ENCODE measurements around the gene PTH1R. TPM values are rescaled to one million over a fixed set of nuclear protein-coding genes. Genes with fewer than 3 reads are reported as not detected.

Gene PTH1R
- polyA plus RNA-seq, 3 donors, result not detected

DNA sequence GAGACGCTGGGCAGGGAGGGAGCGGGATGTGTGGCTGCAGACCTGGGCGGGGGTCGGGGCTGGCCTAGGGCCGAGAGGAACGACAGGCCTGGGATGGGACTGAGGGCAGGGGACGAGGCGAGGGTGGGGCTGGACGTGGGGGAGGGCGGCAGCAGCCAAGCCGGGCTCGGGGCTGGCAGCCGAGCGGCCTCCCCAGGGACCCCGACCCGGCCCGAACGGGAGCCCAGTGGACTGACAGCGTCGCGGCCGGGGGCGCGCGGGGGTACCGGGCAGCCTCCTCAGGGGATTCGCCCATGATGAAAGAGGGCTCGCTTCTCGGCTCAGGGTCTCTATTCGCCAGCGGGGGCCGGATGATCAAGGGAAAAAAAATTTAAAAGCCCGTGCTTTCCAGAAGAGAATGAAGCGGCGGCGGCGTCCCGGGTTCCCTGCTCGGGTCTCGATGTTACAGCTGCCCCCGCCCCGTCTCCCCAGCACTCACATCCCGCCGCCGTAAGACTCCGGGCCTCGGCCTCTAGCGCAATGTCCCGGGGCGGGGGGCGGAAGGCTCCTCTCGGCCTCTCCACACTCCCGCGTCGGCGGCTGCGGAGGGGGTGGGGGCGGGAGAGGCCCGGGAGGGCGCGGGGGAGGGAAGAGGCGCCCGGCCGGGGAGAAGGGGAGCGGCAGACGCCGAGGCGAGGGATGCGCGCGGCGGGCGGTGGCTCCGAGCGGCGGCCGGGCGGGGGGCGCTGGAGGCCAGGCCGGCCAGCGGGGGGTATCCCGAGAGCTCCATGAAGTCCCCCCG, 4.3 kb downstream of the PTH1R start:
- Histone ChIP-seq H3K4me3 (replicated peaks in 1 of 3; ENCODE audit: low read depth in 2 of 3, low read length in 3 of 3) (peak overlapping the region in 1 of 3 experiments; percentile 75), H3K27ac (ENCODE audit: low read depth in 1 of 2, low read length in 2 of 2) (no peak overlapping the region), H3K36me3 (replicated peaks in 1 of 2; ENCODE audit: control insufficient read depth in 1 of 2, insufficient read depth in 2 of 2, low read length in 2 of 2) (no peaks in the 10 kb centered on the region), H3K79me2 (ENCODE audit: insufficient read depth, low read length) (no peaks in the 10 kb centered on the region), H3K4me2 (replicated peaks; ENCODE audit: extremely low read depth, low read length, poor library complexity, severe bottlenecking) (peak overlapping the region; percentile 85), H3K27me3 (ENCODE audit: control insufficient read depth in 2 of 2, insufficient read depth in 2 of 2, low read length in 2 of 2) (peaks cover 28 to 60% of the 10 kb centered on the region in 2 donors), H4K20me1 (ENCODE audit: insufficient read depth, low read length) (no peaks in the 10 kb centered on the region), H2AFZ (ENCODE audit: insufficient read depth, low read depth, low read length, poor library complexity, severe bottlenecking) (peak overlapping the region; percentile 63), H3K4me1 (ENCODE audit: control insufficient read depth in 1 of 2, insufficient read depth in 2 of 2, low read length in 2 of 2) (peaks cover 12 to 19% of the 10 kb centered on the region in 2 donors), H3K9ac (ENCODE audit: insufficient read depth, low read length, poor library complexity, severe bottlenecking) (peak overlapping the region; percentile 54), H3K9me3 (replicated peaks in 1 of 2; ENCODE audit: control insufficient read depth in 1 of 2, insufficient read depth in 1 of 2, low read length in 2 of 2) (peaks cover 0 to 8% of the 10 kb centered on the region in 2 donors)
- no peak for DNase-seq
- peaks cover 0 to 13% of the 10 kb centered on the region in 2 donors for H3K36me3 Mint-ChIP-seq
- H3K27me3 Mint-ChIP-seq (ENCODE audit: low read depth in 3 of 3), result peaks cover 57 to 74% (median 60%) of the 10 kb centered on the region in 3 donors
- TF ChIP-seq, protein P1, sequence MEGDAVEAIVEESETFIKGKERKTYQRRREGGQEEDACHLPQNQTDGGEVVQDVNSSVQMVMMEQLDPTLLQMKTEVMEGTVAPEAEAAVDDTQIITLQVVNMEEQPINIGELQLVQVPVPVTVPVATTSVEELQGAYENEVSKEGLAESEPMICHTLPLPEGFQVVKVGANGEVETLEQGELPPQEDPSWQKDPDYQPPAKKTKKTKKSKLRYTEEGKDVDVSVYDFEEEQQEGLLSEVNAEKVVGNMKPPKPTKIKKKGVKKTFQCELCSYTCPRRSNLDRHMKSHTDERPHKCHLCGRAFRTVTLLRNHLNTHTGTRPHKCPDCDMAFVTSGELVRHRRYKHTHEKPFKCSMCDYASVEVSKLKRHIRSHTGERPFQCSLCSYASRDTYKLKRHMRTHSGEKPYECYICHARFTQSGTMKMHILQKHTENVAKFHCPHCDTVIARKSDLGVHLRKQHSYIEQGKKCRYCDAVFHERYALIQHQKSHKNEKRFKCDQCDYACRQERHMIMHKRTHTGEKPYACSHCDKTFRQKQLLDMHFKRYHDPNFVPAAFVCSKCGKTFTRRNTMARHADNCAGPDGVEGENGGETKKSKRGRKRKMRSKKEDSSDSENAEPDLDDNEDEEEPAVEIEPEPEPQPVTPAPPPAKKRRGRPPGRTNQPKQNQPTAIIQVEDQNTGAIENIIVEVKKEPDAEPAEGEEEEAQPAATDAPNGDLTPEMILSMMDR (IDR thresholded peaks at IDR 0.05), result no peak
- WGBS (ENCODE audit: insufficient coverage), result 2% methylated on average over 64 of the region's 83 CpGs
- H3K9me3 Mint-ChIP-seq, result peaks cover 0 to 14% (median 6%) of the 10 kb centered on the region in 7 donors
- H3K27ac Mint-ChIP-seq, result no peak overlapping the region
- intact Hi-C loops (cut with micrococcal nuclease), result no loop called here
- H3K4me1 Mint-ChIP-seq, result peaks cover 12% of the 10 kb centered on the region
- H3K4me3 Mint-ChIP-seq, result peak overlapping the region; percentile 69 to 80

DNA sequence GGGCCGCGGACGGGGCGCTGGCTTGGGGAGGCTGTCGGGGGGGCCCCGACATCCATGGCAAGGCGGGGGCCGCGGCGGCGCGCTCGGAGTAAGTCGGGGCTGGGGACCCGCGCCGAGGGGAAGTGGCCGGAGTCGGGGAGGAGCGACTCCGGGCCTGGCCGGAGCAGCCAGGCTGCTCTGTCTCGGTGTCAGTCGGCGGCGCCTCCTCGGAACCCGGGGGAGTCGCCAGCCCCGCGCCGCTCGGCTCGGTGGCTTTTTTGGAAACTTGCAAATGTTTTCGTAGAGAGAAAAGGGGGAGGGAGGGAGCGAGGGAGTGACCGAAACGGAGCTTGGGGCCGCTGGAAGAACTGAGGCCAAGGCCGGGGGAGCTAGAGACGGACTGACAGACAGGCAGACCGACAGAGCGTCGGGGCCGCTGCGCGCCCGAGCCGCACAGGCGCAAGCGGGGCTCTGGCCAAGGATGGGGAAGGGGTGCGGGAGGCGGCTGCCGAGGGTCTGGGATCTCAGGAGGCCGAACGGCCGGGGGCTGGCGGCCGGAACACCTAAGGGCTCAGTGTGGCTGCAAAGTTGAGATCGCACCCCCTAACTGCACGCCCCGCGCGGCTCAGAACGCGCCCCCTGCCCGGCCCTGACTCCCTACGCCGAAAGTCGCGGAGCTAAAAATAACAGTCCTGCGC, 5.0 kb downstream of the PTH1R start:
- Histone ChIP-seq H3K79me2 (ENCODE audit: insufficient read depth, low read length) (no peaks in the 10 kb centered on the region), H3K27ac (ENCODE audit: low read depth in 1 of 2, low read length in 2 of 2) (no peak overlapping the region), H3K4me2 (replicated peaks; ENCODE audit: extremely low read depth, low read length, poor library complexity, severe bottlenecking) (peak overlapping the region; percentile 85), H3K9me3 (replicated peaks in 1 of 2; ENCODE audit: control insufficient read depth in 1 of 2, insufficient read depth in 1 of 2, low read length in 2 of 2) (peaks cover 0 to 8% of the 10 kb centered on the region in 2 donors), H3K9ac (ENCODE audit: insufficient read depth, low read length, poor library complexity, severe bottlenecking) (peak overlapping the region; percentile 54), H2AFZ (ENCODE audit: insufficient read depth, low read depth, low read length, poor library complexity, severe bottlenecking) (peak overlapping the region; percentile 63), H3K27me3 (ENCODE audit: control insufficient read depth in 2 of 2, insufficient read depth in 2 of 2, low read length in 2 of 2) (peaks cover 28 to 61% of the 10 kb centered on the region in 2 donors), H3K36me3 (replicated peaks in 1 of 2; ENCODE audit: control insufficient read depth in 1 of 2, insufficient read depth in 2 of 2, low read length in 2 of 2) (no peaks in the 10 kb centered on the region), H3K4me1 (ENCODE audit: control insufficient read depth in 1 of 2, insufficient read depth in 2 of 2, low read length in 2 of 2) (peaks cover 12 to 19% of the 10 kb centered on the region in 2 donors), H4K20me1 (ENCODE audit: insufficient read depth, low read length) (no peaks in the 10 kb centered on the region), H3K4me3 (replicated peaks in 1 of 3; ENCODE audit: low read depth in 2 of 3, low read length in 3 of 3) (peak overlapping the region; percentile 7 to 75 (median 29))
- peaks cover 59 to 79% (median 60%) of the 10 kb centered on the region in 3 donors for H3K27me3 Mint-ChIP-seq (ENCODE audit: low read depth in 3 of 3)
- H3K9me3 Mint-ChIP-seq, result peaks cover 0 to 14% (median 6%) of the 10 kb centered on the region in 7 donors
- intact Hi-C loops (cut with micrococcal nuclease), result no loop called here
- peak; percentile 17 to 36 (median 29) for DNase-seq
- H3K4me1 Mint-ChIP-seq, result peaks cover 12% of the 10 kb centered on the region
- under 1% methylated on average over 59 of the region's 72 CpGs for WGBS (ENCODE audit: insufficient coverage)
- TF ChIP-seq, protein P1 (IDR thresholded peaks at IDR 0.05), result no peak
- peak overlapping the region; percentile 81 to 93 for H3K4me3 Mint-ChIP-seq
- H3K27ac Mint-ChIP-seq, result peak overlapping the region in 1 of 7 donors; percentile 5
- H3K36me3 Mint-ChIP-seq, result peaks cover 0 to 13% of the 10 kb centered on the region in 2 donors
